GM12874 (cell line): ENCODE measurements around the gene TNFSF12.

Experiments used
- TF ChIP-seq, protein P1 (sequence below): IDR thresholded peaks from 2 replicates; pipeline ENCODE4 v1.5.1; 2011; ENCODE audit warnings: low read depth, mild to moderate bottlenecking, control low read depth, low read length, moderate library complexity; ENCODE audit not compliant: insufficient read depth

Gene TNFSF12

DNA sequence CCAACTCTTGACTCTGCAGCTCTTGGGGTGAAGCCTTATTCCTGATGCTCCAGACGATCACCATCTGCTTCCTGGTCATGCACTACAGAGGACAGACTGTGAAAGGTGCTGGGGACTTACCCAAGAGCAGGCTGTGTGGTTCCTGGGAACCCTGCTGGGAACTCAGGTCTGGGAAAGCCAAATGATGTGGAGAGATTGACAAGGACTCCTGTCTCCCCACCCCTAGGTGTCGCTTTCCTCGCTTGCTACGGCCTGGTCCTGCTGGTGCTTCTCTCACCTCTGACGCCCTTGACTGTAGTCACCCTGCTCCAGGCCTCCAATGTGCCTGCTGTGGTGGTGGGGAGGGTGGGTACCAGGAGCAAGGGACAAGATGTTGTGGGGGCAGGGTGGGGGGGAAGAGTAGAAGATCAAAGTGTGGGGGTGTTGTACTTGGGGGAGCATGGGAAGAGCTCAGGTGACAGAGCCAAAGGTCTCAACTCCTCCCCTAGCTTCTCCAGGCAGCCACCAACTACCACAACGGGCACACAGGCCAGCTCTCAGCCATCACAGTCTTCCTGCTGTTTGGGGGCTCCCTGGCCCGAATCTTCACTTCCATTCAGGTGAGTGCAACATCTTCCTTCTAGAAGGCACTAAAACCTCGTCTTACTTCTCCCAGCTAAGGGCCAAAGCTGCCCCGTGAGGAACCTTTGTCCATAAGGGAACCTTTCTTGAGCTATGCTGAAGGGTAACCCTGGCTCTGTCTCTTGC lies 38.0 kb downstream of the TNFSF12 start:
- TF ChIP-seq, protein P1, sequence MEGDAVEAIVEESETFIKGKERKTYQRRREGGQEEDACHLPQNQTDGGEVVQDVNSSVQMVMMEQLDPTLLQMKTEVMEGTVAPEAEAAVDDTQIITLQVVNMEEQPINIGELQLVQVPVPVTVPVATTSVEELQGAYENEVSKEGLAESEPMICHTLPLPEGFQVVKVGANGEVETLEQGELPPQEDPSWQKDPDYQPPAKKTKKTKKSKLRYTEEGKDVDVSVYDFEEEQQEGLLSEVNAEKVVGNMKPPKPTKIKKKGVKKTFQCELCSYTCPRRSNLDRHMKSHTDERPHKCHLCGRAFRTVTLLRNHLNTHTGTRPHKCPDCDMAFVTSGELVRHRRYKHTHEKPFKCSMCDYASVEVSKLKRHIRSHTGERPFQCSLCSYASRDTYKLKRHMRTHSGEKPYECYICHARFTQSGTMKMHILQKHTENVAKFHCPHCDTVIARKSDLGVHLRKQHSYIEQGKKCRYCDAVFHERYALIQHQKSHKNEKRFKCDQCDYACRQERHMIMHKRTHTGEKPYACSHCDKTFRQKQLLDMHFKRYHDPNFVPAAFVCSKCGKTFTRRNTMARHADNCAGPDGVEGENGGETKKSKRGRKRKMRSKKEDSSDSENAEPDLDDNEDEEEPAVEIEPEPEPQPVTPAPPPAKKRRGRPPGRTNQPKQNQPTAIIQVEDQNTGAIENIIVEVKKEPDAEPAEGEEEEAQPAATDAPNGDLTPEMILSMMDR = no peak

DNA sequence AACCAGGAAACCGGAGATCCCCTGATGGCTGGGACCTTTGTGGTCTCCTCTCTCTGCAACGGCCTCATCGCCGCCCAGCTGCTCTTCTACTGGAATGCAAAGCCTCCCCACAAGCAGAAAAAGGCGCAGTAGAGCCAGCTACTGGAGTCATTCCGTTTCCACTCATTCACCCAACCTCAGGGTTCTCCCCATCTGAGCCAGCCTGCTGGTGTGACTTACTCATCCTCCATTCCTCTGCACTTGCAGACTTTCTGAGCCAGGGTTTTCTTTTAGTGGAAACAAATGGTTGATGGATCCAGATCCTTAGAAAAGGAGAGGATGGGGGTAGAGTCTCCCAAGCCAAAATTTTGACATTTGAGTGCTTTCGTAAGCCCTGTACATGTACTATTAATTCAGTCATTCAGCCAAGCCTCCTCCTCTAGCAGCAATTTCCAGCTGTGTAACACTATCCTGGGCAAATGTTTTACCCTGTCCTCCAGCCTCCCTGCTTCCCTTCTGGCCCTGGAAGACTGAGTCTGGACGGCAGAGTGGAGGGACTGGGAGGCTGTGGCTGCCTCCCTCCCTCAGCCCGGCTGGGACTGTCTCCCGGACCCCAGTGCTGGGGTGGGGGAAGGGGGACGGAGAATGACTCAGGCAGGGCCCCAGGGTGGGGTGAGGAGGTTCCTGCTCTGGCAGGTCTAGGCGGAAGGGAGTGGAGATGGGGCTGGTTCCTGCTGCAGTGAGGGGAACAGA lies 38.7 kb downstream of the TNFSF12 start:
- TF ChIP-seq, protein P1 = no peak

DNA sequence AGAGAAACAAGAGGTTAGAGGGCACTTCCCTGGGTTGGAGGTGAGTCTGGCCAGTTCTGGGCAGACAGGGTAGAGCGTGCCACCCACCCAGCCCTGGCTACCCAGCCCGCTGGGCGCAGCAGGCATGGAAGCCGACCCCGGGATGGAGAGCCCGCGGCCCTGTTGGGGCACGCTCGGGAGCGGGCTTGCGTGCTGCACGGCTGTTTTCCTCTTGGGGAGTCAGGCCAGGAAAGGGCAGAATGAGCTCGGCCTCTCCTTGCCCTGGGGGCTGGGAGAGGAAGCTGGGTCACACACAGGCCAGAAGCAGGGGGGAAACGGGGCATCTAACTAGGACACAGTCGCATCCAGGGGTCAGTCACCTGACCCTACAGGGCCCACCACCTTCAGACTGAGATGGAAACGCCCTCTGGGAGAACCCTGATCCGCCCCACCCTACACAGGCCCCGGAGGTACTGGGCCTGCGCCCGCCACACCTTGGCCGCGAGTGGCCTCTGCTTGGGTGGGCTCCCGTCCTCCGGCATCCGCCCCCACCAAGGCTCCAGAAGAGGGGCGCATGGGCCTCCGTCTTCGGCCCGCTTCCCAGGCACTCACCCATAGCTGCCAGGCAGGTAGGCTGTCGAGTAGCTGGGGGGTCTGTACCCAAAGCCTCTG lies 39.8 kb downstream of the TNFSF12 start:
- TF ChIP-seq, protein P1 = no peak

DNA sequence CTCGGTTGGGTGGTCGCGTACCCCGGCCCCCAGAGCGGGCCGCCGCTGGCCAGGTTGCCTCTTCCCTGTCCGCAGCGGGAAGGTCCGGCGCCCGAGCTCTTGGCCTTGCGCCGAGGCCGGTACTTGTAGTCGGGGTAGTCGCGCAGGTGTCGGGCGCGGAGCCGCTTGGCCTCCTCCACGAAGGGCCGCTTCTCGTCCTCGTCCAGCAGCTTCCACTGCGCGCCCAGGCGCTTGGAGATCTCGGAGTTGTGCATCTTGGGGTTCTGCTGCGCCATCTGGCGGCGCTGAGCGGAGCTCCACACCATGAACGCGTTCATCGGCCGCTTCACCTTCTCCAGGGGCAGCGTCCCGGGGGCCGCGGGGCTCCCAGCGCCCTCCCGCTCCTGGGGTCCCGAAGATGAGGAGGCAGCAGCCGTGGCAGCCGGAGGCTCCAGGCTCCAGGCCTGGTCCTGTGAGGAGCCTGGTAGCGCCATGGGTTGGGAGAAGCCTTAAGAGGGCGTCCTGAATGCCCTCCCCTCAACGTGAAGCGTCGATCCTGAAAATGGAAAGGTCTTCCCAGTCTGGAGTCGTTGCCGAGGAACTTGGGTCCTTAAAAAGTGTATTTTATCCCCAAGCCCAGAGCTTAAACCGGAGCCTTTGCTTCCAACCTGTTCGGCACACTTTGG lies 40.5 kb downstream of the TNFSF12 start:
- TF ChIP-seq, protein P1 = peak; percentile 74

DNA sequence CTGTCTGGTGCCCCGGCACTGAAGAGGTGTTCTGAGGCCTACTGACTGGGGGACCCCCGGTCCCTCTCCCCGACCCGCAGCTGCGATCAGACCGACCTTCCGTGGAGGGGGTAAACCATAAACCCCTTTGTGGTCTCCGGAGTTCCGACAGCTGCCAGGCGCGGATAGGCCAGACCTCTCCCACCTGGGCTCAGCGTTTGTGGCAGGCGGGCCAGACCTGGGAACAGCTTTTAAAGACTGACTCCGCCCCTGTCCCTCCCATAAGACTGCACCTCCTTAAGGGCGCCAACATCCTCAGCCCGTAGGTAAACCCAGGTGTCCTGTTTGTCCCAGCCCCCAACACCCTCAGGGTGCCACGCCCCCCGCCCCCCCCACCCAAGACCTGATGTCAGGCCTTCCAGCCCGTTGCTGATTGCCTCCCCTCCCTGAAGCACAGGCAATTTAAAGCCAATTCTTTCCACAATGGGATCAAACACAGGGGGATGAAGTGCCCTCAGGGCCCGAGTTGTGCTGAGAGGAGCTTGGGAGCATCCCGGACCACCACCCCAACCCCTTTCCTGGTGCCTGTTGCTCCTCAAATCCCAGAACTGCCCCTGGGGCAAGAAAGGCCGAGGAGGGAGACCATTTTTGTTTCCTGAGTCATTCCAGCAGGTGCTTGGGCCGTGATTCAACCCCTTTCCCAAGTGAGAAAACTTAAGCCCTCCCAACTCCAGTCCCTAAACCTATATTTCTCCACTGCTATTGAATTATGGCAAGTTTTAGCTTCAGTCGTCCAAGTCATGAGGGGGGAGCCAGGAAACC lies 41.2 kb downstream of the TNFSF12 start, which contains the start of gene SOX15:
Gene SOX15, minus strand, starts transcription at position 204 of the 801 bp plus-strand sequence. CDS start 418 bp downstream, outside the sequence.
- TF ChIP-seq, protein P1 = no peak

DNA sequence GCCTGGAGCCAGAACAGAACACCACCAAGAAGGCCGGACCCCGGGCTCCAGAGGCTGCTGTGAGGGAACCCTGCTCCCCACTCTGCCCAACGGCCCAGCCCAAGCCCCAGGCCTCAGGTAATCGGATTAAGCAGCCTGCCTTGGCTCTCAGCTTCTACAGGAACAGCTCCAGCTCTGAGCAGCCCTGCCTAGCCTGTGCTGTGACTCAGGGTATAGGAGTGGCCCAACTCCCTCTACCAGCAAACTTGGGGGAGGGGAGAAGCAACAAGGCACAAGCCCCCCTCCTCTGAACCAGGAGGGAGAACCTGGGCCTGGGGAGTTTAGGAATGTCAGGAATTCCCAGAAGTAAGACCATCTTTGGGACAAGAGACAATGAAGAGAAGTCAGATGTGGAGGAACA lies 41.9 kb downstream of the TNFSF12 start:
- TF ChIP-seq, protein P1 = no peak
